ENCODE data around the gene RPRD1B.

Gene RPRD1B, protein sequence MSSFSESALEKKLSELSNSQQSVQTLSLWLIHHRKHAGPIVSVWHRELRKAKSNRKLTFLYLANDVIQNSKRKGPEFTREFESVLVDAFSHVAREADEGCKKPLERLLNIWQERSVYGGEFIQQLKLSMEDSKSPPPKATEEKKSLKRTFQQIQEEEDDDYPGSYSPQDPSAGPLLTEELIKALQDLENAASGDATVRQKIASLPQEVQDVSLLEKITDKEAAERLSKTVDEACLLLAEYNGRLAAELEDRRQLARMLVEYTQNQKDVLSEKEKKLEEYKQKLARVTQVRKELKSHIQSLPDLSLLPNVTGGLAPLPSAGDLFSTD

DNA sequence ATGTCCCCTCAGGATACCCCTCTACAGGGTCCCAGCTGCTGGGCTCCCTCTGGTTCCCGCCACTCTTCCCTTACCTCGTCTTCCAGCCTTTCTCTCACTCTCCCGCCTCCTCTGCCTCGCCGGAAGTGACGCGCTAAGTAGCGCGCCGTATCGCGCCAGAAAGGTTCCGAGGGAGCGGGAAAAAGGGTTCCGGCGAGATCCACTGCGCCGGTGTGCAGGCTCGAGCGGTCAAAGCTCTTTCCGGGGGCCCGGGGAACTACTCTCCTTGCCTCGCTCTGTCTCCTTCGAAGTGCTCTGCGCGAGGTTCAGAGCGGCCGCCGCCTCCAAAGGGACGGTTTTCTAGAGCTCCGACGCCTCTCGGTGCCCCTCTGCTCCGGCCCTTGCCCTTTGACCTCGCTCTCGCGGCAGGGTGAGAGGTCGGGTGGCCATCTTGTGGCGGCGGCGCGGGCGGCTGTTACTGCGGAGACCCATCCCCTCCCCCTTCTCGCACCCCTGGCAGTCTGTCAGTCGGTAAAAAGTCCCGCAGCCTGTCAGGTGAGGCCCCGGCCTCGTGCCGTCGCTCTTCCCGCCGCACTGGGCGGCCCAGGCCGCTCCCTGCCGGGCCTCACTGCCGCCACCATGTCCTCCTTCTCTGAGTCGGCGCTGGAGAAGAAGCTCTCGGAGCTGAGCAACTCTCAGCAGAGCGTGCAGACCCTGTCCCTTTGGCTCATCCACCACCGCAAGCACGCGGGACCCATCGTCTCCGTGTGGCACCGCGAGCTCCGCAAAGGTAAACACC lies at the start of gene RPRD1B, which contains the start of gene TTI1:
Gene RPRD1B (plus strand): TSS at position 417 of the 778 bp plus-strand sequence. CDS start 202 bp downstream, at position 619.
Gene TTI1 (minus strand): TSS at position 127 of the 778 bp plus-strand sequence. CDS start 19,640 bp downstream, outside the sequence.
- POLR2A ChIA-PET (ENCODE audit: low non-redundant PET) = interaction anchor here (0.6 to 1.1 kb wide), 3 partner anchors 12 to 298 kb away, joined by 3 to 6 read pairs (median 3); no protein-coding TSS in a partner anchor
- CTCF ChIA-PET = interaction anchor here (0.7 to 1.9 kb wide), 5 partner anchors 10 to 188 kb away, joined by 3 to 12 read pairs (median 3); no protein-coding TSS in a partner anchor
- H3K27ac ChIP-seq = peak within 1 kb of the TSS; percentile 86
- DNase-seq (ENCODE audit: low spot score) = peak; percentile 95
- TF ChIP-seq, protein P1, sequence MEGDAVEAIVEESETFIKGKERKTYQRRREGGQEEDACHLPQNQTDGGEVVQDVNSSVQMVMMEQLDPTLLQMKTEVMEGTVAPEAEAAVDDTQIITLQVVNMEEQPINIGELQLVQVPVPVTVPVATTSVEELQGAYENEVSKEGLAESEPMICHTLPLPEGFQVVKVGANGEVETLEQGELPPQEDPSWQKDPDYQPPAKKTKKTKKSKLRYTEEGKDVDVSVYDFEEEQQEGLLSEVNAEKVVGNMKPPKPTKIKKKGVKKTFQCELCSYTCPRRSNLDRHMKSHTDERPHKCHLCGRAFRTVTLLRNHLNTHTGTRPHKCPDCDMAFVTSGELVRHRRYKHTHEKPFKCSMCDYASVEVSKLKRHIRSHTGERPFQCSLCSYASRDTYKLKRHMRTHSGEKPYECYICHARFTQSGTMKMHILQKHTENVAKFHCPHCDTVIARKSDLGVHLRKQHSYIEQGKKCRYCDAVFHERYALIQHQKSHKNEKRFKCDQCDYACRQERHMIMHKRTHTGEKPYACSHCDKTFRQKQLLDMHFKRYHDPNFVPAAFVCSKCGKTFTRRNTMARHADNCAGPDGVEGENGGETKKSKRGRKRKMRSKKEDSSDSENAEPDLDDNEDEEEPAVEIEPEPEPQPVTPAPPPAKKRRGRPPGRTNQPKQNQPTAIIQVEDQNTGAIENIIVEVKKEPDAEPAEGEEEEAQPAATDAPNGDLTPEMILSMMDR (conservative IDR thresholded peaks at IDR 0.05; ENCODE audit: low read depth) = no peak

DNA sequence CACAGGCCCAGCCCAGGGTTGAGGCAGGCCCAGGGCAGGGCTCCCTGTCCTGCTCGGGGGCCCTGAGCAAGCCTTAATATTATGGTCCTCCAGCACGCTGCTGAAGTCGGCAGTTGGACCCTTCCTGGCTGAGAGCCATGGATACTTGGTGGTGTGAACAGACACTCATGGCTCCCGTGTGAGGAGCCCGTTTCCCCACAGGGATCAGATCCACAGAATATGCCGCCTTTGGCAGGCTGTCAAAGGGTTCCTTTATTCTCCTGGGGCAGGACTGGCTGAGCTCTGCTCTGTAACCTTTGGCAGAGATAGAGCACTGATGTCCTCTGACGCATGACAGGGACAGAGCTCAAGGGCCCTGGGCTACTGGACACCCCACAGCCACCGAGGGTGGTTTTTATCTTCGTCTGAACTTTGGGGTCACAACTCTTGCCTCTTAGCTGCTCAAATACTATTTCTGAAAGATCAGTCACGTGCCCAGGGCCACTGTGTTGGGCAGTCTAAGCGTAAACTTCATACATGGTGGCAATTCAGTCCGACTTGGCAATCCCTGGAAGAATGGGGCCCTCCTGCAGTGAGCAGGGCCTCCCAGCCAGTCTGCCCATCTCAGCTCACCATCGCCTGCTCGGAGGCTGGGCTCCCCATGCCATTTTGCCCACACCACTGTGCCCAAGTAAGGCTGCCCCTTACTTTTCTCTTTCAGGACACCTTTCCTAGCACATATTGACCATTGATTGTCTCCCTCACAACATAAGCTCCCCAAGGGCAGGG lies 49.3 kb upstream of the RPRD1B start:
- ChIA-PET CTCF (interaction anchor here (0.5 to 1.4 kb wide), 4 partner anchors 9 to 1112 kb away, joined by 3 to 5 read pairs (median 4); no protein-coding TSS in a partner anchor), POLR2A (ENCODE audit: low non-redundant PET) (no interaction called here)
- no peak for DNase-seq (ENCODE audit: low spot score)
- H3K27ac ChIP-seq = peak overlapping the region; percentile 5; the same call in 1 of the 2 replicates
- TF ChIP-seq, protein P1 (conservative IDR thresholded peaks at IDR 0.05; ENCODE audit: low read depth) = no peak

DNA sequence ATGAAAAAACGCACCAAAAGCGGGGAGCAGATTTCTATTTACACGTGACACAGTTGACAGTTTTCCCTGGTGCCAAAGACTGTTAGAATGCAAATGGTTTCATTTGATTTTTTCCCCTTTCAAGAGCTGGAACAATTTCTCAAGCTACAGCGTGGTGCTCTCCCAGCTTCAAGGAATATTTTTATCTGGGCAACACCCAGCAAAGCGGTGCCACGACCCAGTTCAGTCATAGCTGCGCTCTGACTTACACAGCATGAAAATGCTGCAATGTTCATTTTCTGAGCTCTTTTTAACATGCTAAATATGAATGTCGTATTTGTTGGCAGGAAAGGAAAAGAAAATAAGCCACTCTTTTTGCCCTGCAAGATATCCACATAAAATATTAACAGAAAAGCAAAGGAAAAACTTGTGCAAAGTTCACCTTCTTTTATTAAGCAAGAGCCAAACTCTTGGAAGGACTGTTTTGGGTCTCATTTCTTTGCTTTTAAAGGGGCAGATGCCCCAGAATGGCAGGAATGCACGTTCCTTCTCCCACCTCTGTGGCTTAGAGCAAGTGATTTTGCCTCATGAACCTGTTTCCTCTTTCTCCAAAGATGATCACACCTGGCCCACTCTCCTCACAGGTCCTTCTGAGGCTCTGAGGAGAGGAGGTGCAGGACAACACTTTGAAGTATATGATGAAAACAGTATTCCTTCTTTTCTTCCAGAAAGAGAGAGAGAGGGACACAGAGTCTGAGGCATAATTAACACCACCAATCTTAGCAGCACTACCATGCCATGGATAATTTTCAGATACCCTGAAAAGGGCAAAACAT lies 47.3 kb upstream of the RPRD1B start:
- no peak overlapping the region for H3K27ac ChIP-seq
- ChIA-PET CTCF (interaction anchor here (0.5 kb wide), 1 partner anchor 626 kb away, joined by 4 read pairs; no protein-coding TSS in a partner anchor), POLR2A (ENCODE audit: low non-redundant PET) (no interaction called here)
- no peak for DNase-seq (ENCODE audit: low spot score)
- TF ChIP-seq, protein P1 (conservative IDR thresholded peaks at IDR 0.05; ENCODE audit: low read depth) = no peak

DNA sequence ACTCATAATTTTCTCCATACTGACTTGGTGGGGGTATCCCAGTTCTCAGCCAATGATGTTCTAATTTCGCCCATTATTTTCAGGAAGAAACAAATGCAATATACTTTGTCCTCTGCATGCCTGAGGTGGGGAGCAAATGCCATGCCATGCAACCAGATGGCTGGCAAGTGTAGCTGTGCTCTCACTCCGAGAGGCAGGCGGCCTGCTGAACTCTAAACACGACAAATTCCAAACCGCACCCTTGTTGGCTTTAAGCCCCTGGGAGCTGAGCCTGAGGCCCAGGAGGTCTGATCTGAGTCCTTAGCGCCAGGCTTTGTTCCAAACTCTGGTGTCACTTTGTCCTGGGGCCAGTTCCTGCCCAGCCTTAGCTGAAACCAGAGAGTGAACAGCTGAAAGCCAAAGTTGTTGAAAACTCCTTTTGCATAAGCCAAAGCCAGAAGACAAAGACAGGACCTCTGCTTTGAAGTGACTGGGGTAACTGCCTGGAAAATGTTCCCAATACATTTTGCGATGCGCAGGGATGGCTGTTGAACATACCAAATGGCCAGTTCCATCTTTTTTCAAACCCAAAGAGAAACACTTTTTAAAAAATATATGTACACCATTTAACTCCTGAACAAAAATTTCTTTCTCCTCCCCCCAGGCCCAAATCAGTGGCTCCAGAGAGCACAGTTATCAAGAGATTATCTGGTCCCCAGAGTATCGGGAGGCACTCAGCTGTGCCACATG lies 46.5 kb upstream of the RPRD1B start:
- TF ChIP-seq, protein P1 (conservative IDR thresholded peaks at IDR 0.05; ENCODE audit: low read depth) = no peak
- POLR2A ChIA-PET (ENCODE audit: low non-redundant PET) = no interaction called here
- no peak overlapping the region for H3K27ac ChIP-seq
- DNase-seq (ENCODE audit: low spot score) = no peak
- CTCF ChIA-PET = no interaction called here

DNA sequence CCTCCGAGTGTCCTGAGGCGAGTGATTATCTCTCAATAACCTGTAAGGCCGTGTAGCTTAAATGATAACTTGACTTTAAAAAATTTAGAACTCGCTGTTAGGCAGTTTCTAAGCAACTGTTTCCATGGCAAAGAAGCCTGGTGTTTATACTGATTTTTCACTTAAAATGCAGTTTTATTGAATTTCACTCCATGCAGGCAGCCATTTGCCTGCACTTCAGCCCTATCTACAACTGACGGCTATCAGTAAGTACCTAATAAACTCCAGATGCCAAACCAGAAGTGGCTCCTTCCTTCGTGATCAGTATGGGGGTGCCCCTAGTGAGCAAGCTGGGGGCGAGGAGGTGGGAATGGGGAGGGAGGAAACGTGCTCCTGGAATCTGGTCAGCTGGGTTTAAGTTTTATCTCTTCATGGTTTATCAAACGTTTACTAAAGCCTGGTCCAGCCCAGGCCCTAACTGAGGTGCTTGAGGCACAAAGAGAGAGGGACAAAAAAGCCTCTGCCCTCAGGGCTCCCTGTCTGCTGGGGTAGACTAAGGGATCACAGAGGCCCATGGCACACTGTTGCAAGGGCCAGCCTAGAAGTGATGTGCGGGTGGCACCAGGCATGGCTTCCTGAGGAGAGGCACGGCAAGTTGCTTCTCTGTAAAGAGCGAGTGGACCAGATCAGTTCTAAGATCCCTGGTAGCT lies 45.8 kb upstream of the RPRD1B start:
- no peak overlapping the region for H3K27ac ChIP-seq
- TF ChIP-seq, protein P1 (conservative IDR thresholded peaks at IDR 0.05; ENCODE audit: low read depth) = no peak
- DNase-seq (ENCODE audit: low spot score) = no peak
- ChIA-PET POLR2A (ENCODE audit: low non-redundant PET) (no interaction called here), CTCF (no interaction called here)

Data from RWPE1 (cell line).